Measurements from ENCODE around the gene MED20.

DNA sequence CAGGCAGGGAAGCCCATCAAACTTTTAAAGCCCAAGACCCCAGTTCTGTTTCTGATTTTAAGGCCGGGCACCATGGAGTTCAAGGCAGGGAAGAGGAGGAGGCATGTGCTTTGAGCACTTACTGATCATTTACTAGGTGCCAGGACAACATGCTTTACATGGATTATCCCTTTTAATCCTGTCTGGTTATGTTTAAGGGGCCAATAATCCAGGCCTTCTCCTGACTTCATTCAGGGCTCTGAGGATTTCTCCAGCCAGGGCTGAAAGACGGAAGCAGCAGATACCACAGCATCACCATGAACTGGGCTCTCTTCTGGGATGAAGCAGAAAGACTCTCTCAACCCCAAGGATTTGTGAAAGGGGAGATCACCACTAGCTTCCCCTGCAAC lies 16.5 kb upstream of the MED20 start:
- no peak for TF ChIP-seq POLR2A (IDR thresholded peaks at IDR 0.05)
- TF ChIP-seq CTCF (IDR thresholded peaks at IDR 0.05): no peak

Data from testis (tissue), 2 donors.